SK-N-MC (cell line): ENCODE data around the gene RPL7L1.

Experiments used
- DNase-seq: peaks from one replicate; pipeline ENCODE4 v3.0.0-alpha.2; 2011; ENCODE audit warnings: low read depth, low spot score
- H3K27ac ChIP-seq: fragments of 200-600 bp; sonication (generic); 2 replicates; pipeline ENCODE4 v1.5.1; 2016; ENCODE audit warnings: mixed run types
- H3K36me3 ChIP-seq: fragments of 200-600 bp; sonication (generic); 2 replicates; pipeline ENCODE4 v1.6.1; 2017; ENCODE audit warnings: antibody characterized with exemption, low read length, mixed read lengths; ENCODE audit not compliant: insufficient read depth
- H3K4me3 ChIP-seq: fragments of 200-600 bp; sonication (generic); 2 replicates; pipeline ENCODE4 v1.5.1; 2016
- H3K9ac ChIP-seq: fragments of 200-600 bp; sonication (generic); 2 replicates; pipeline ENCODE4 v1.8.0; 2017; ENCODE audit warnings: mixed run types, mixed read lengths; ENCODE audit not compliant: insufficient read length
- H3K9me3 ChIP-seq: fragments of 200-600 bp; sonication (generic); 2 replicates; pipeline ENCODE4 v1.6.1; 2017; ENCODE audit warnings: low read depth, mild to moderate bottlenecking, antibody characterized with exemption, low read length, moderate library complexity, mixed read lengths
- EZH2 ChIP-seq: fragments of 200-600 bp; sonication (generic); IDR thresholded peaks from one replicate; pipeline ENCODE4 v1.6.1; 2017; ENCODE audit warnings: antibody characterized with exemption
- FOXP2 ChIP-seq: optimal IDR thresholded peaks from 2 replicates; pipeline ENCODE3; 2011; ENCODE audit warnings: mild to moderate bottlenecking, moderate library complexity; ENCODE audit not compliant: insufficient read depth; ENCODE audit errors: extremely low read length, control extremely low read depth
- POLR2AphosphoS5 ChIP-seq: IDR thresholded peaks from 2 replicates; pipeline ENCODE4 v1.6.1; 2012; ENCODE audit warnings: mild to moderate bottlenecking, low read depth, low read length, borderline replicate concordance

The RPL7L1 gene

DNA sequence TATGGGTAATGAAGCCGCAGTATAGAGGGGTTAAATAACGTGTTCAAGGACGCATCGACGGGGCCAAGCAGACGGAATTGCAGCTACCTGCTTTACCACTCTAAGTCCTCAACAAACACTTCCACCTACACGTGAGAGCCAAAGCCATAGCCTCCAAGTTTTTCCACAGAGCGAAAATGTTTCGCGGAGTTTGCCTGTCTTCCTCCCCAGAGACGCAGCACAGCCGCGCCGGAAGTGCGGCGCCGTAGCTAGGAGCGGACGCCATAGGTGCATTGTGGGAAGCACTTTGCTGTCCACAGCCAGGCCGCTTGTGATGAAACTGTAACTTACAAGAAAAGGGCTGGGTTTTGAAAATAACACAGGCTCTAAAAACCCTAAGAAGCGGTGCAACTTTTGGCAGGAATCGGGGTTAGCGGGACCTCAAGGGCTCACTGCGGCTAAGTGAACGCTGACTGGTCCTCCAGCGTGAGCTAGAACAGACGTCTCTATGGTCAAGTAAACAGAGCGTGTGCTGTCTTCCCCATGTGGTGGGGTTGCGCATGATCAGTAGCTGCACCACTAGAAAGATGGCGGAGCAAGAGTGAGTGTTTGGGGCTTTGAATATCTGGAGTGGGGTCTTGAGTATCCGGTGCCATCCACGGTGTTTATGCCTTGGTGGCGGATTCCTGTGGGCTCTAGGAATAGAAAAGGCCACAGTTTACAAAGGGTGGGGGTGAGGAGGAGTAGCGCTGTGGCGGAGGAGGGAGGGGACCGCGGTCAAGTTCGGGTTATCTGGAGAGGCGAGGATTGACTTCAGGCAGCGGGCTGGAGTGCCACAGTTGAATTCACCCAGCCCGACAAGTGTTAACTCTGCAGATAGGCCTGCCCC, at the start of gene RPL7L1:
RPL7L1 (plus strand) TSS at position 245 of the 868 bp plus-strand sequence; CDS start at position 540, 295 bp downstream.
- TF ChIP-seq POLR2AphosphoS5 (peak; percentile 97), FOXP2 (peak; percentile 70), EZH2 (no peak)
- Histone ChIP-seq H3K36me3 (peaks cover 38% of the 10 kb centered on the region), H3K9ac (peak within 1 kb of the TSS; percentile 98), H3K27ac (peak within 1 kb of the TSS; percentile 97), H3K4me3 (peak within 1 kb of the TSS; percentile 89), H3K9me3 (no peaks in the 10 kb centered on the region)
- DNase-seq, result peak; percentile 80

DNA sequence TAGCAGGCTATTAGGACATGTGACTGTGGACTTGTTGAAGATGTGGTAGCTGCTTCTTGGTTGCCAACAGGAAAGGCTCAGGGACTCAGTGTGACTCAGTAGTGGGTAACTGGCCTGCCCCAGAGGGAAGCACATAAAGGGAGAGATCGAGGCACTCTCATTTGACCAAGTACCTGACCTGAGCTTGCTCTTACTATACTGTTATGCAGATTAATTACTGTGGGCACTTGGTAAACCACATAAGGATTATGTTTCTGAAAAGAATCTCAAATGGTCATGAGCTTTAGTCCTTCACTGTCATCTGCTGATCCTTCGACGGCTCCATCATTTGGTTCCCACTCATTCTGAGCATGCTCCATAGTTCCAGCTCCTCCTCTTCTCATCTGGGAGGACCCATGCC, 48.2 kb upstream of the RPL7L1 start:
- no peak for DNase-seq
- TF ChIP-seq POLR2AphosphoS5 (no peak), FOXP2 (no peak), EZH2 (no peak)
- Histone ChIP-seq H3K27ac (no peak overlapping the region), H3K4me3 (no peak overlapping the region), H3K9ac (no peak overlapping the region), H3K36me3 (peaks cover 17% of the 10 kb centered on the region; the same call in 1 of the 2 replicates), H3K9me3 (no peaks in the 10 kb centered on the region)

DNA sequence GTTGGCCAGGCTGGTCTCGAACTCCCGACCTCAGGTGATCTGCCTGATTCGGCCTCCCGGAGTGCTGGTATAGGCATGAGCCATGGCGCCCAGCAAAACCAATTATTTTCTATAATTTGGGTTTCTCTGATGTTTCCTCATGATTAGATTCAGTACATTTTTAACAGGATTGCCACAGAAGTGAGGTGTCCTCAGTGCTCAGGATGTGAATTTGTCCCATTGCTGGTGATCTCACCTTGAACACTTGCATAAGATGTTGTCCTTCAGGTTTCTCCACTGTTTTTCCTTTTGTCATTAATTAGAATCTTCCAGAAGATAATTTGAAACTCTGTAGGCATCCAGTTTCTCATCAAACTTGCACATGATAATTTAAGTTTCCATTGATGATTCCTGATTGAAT, 45.4 kb upstream of the RPL7L1 start:
- H3K27ac ChIP-seq, result no peak overlapping the region
- H3K4me3 ChIP-seq, result no peak overlapping the region
- no peak for DNase-seq
- peaks cover 10% of the 10 kb centered on the region; the same call in 1 of the 2 replicates for H3K36me3 ChIP-seq
- no peak overlapping the region for H3K9ac ChIP-seq
- no peak for TF ChIP-seq POLR2AphosphoS5
- TF ChIP-seq FOXP2, result no peak
- no peak for TF ChIP-seq EZH2
- H3K9me3 ChIP-seq, result no peaks in the 10 kb centered on the region

DNA sequence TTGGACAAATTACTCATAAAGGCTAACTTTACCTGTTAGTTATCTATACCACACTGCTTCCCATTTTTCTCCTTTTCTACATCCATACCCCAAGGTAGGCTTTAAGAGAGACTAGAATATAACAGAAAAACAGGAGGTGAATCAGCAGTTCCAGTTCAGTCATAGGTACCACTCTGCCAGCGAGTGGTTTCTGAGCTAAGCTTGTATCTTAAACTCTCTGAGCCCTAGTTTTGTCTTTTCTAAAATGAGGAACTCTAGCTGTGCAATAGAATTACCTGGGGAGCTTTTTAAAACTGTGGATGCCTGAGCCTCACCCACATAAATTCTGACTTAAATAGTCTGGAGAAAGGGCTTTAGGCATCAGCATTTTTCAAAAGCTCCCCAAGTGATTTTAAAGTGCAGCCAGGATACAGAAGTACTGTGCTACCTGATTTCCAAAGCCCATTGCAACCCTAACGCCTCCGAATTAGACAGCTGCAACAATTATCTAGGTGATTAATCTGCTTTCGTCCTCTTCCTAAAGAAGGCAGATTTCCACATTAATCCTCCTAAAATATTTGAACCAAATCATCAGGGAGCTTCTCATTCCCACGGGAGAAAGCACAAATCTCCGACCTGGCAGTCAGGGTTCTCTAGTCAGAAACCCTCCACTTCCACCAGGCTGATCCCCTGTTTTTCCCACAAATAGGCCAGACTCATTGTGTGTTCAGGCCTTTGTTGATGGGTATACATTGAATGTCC, 37.4 kb upstream of the RPL7L1 start:
- no peak overlapping the region for H3K27ac ChIP-seq
- TF ChIP-seq FOXP2, result no peak
- no peak for TF ChIP-seq EZH2
- TF ChIP-seq POLR2AphosphoS5, result no peak
- H3K36me3 ChIP-seq, result no peaks in the 10 kb centered on the region
- no peak for DNase-seq
- H3K4me3 ChIP-seq, result no peak overlapping the region
- no peak overlapping the region for H3K9ac ChIP-seq
- no peaks in the 10 kb centered on the region for H3K9me3 ChIP-seq

DNA sequence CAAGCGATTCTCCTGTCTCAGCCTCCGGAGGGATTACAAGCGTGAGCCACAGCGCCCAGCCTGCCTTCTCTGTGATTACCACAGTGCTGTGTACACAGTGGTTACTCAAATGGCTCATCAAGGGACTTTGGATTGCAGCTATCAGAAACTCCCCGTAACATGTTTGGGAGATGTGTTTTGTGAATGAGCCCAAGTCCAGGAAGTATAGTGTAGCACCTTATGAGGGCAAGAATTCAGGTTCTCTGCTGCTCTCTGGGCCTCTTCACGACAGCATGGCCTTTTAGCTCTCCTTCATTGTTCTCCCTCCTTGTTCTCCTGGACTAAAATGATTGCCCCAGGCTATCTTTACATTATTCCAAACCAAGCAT, 34.1 kb upstream of the RPL7L1 start:
- DNase-seq, result no peak
- TF ChIP-seq EZH2 (no peak), FOXP2 (no peak), POLR2AphosphoS5 (no peak)
- Histone ChIP-seq H3K36me3 (no peaks in the 10 kb centered on the region), H3K9me3 (no peaks in the 10 kb centered on the region), H3K4me3 (no peak overlapping the region), H3K27ac (no peak overlapping the region), H3K9ac (no peak overlapping the region)

DNA sequence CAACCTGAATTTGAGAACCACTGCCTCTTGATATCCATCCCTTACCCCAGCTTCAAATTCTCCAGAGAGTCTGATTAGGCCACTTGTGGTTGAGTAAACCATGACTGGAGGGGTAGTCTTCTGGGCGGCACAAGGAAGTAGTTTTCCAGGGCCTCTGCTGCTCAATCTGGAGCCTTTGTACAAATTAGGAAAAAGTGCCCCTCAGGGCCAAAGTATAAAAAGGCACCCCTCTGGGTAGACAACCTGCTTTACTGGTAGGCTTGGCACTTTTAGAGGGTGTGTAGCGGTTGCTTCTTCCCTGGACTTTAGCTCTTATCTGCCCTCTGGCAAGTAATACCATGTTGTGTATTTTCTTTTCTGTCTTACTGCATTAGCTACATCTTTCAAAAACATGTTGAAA, 32.9 kb upstream of the RPL7L1 start:
- no peaks in the 10 kb centered on the region for H3K9me3 ChIP-seq
- H3K4me3 ChIP-seq, result no peak overlapping the region
- no peak for DNase-seq
- no peaks in the 10 kb centered on the region for H3K36me3 ChIP-seq
- TF ChIP-seq POLR2AphosphoS5 (no peak), FOXP2 (no peak)
- H3K9ac ChIP-seq, result no peak overlapping the region
- no peak overlapping the region for H3K27ac ChIP-seq

DNA sequence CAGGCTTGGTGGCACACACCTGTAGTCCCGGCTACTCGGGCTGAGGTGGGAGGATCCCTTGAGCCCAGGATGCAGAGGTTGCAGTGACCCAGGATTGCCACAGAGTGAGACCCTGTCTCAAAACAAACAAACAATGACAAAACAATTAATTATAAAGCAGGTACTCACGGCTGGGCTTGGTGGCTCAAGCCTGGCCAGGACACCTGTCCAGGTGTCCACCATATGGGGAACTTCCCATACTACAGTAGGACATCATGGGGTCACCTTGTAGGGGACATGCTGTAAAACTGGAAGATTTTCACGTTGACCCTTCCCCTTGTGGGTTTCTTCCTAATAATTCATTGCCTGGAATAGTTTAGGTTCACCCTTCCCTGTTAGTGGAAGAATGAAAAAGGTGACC, 30.7 kb upstream of the RPL7L1 start:
- Histone ChIP-seq H3K36me3 (no peaks in the 10 kb centered on the region), H3K9me3 (no peaks in the 10 kb centered on the region), H3K4me3 (no peak overlapping the region), H3K27ac (no peak overlapping the region), H3K9ac (no peak overlapping the region)
- no peak for DNase-seq
- no peak for TF ChIP-seq POLR2AphosphoS5
- TF ChIP-seq EZH2, result no peak
- no peak for TF ChIP-seq FOXP2

DNA sequence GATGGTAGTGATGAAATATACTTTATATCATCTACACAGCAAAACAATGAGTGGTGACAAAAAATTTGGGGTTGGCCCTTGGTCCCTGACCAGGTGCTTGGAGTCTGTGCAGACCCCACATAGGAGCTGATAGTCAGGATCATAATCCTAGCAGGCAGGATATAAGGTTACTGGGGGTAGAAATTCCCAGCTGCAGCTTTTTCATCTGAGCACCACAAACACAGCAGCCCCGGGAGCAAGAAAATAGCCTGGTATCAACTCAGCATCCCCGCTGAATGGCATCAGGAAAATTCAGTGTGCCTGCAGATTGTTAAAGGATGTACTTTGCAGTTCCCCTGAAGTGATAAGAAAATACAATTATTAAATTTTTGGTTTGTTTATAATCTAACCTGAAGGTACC, 27.8 kb upstream of the RPL7L1 start:
- Histone ChIP-seq H3K36me3 (no peaks in the 10 kb centered on the region; the same call in 1 of the 2 replicates), H3K9me3 (no peaks in the 10 kb centered on the region), H3K27ac (no peak overlapping the region), H3K9ac (no peak overlapping the region), H3K4me3 (no peak overlapping the region)
- TF ChIP-seq POLR2AphosphoS5 (no peak), EZH2 (no peak), FOXP2 (no peak)
- DNase-seq, result no peak
